H1 (cell line): Measurements from ENCODE around the gene LRTM2. TPM values are rescaled to one million over a fixed set of nuclear protein-coding genes. Genes with fewer than 3 reads are reported as not detected.

Experiments
- CTCF ChIA-PET: fragments of 300-600 bp; sonication (Branson Sonifier 250); formaldehyde crosslinking; loops from one replicate; lab custom pipeline; 2021; ENCODE audit not compliant: partially characterized antibody; lab: Charles Lee
- POLR2A ChIA-PET: fragments of 300-600 bp; sonication (Branson Sonifier 250); formaldehyde crosslinking; loops from one replicate; lab custom pipeline; 2021; ENCODE audit warnings: inconsistent platforms; ENCODE audit not compliant: partially characterized antibody; lab: Charles Lee
- DNase-seq, 2 experiments: peaks; one replicate each; pipeline versions ENCODE4 v3.0.0 to v3.0.0-alpha.2; 2010 to 2022; ENCODE audit warnings: low spot score in 2 of 2, low read depth in 1 of 2, mixed read lengths in 1 of 2
- FAIRE-seq: peaks from 2 replicates; lab custom pipeline; 2011; peaks lifted over from hg19 to GRCh38; lab: Jason Lieb, UNC
- H2AFZ ChIP-seq: 2 replicates; pipeline ENCODE4 v1.8.1; 2012; ENCODE audit warnings: low read length, inconsistent platforms
- H2AK5ac ChIP-seq: 2 replicates; pipeline ENCODE4 v1.6.1; 2013; ENCODE audit warnings: low read depth, low read length
- H2BK120ac ChIP-seq: replicated peaks from 2 replicates; pipeline ENCODE3; 2013; ENCODE audit warnings: low read depth, low read length, inconsistent platforms
- H2BK12ac ChIP-seq: 2 replicates; pipeline ENCODE4 v1.6.1; 2013; ENCODE audit warnings: low read depth, low read length
- H2BK15ac ChIP-seq: 2 replicates; pipeline ENCODE4 v1.6.1; 2013; ENCODE audit warnings: low read length
- H2BK20ac ChIP-seq: 2 replicates; pipeline ENCODE4 v1.6.1; 2013; ENCODE audit warnings: low read length
- H2BK5ac ChIP-seq: 2 replicates; pipeline ENCODE4 v1.6.1; 2013; ENCODE audit warnings: low read depth, low read length
- H3K14ac ChIP-seq: 2 replicates; pipeline ENCODE4 v1.6.1; 2013; ENCODE audit warnings: inconsistent platforms; ENCODE audit not compliant: insufficient read length
- H3K18ac ChIP-seq: 2 replicates; pipeline ENCODE4 v1.6.1; 2013; ENCODE audit warnings: low read length; ENCODE audit errors: extremely low read depth
- H3K23ac ChIP-seq: 2 replicates; pipeline ENCODE4 v1.6.1; 2013; ENCODE audit warnings: inconsistent platforms; ENCODE audit not compliant: insufficient read length
- H3K23me2 ChIP-seq: 2 replicates; pipeline ENCODE4 v1.6.1; 2013; ENCODE audit warnings: low read depth, low read length
- H3K27ac ChIP-seq: 2 replicates; pipeline ENCODE4 v1.6.1; 2011; ENCODE audit warnings: low read depth, low read length, inconsistent platforms
- H3K27me3 ChIP-seq, 4 experiments: replicated peaks in 1 of 4; 1 replicate in 1 of 4; 2 replicates in 3 of 4; pipeline versions ENCODE4 v1.6.1 to v1.8.1; 2011 to 2013; ENCODE audit warnings: low read length in 3 of 4, mild to moderate bottlenecking in 3 of 4, inconsistent platforms in 2 of 4, mixed read lengths in 2 of 4, moderate library complexity in 1 of 4; ENCODE audit not compliant: control insufficient read depth in 3 of 4, insufficient read depth in 3 of 4; ENCODE audit errors: extremely low read depth in 1 of 4
- H3K36me3 ChIP-seq, 4 experiments: 2 replicates each; pipeline versions ENCODE4 v1.6.1 to v1.8.1; 2011 to 2013; ENCODE audit warnings: mild to moderate bottlenecking in 4 of 4, low read length in 3 of 4, moderate library complexity in 2 of 4, control low read depth in 1 of 4, inconsistent platforms in 1 of 4; ENCODE audit not compliant: insufficient read depth in 4 of 4, control insufficient read depth in 2 of 4
- H3K4ac ChIP-seq: replicated peaks from 2 replicates; pipeline ENCODE3; 2013; ENCODE audit warnings: low read length, low read depth, mixed read lengths, inconsistent platforms; ENCODE audit not compliant: insufficient read length
- H3K4me1 ChIP-seq, 4 experiments: replicated peaks in 1 of 4; 1 replicate in 1 of 4; 2 replicates in 3 of 4; pipeline versions ENCODE4 v1.6.1 to v1.8.1; 2011 to 2013; ENCODE audit warnings: low read length in 3 of 4, inconsistent platforms in 2 of 4, mixed read lengths in 1 of 4; ENCODE audit not compliant: insufficient read depth in 4 of 4, control insufficient read depth in 3 of 4
- H3K4me2 ChIP-seq, 2 experiments: 2 replicates each; pipeline versions ENCODE4 v1.6.1 to v1.8.1; 2011 to 2013; ENCODE audit warnings: low read depth in 2 of 2, low read length in 2 of 2, control low read depth in 1 of 2, inconsistent platforms in 1 of 2, mild to moderate bottlenecking in 1 of 2; ENCODE audit not compliant: insufficient read depth in 1 of 2
- H3K4me3 ChIP-seq, 4 experiments: fragments of 200-600, 300-600 bp in 1 of 4; sonication (generic), shearing (Covaris generic), sonication (Bioruptor Twin) in 1 of 4; 2 replicates each; pipeline versions ENCODE4 v1.5.1 to v1.8.1; 2011 to 2016; ENCODE audit warnings: low read length in 4 of 4, low read depth in 3 of 4, control low read depth in 2 of 4, inconsistent platforms in 2 of 4, mild to moderate bottlenecking in 2 of 4, mixed read lengths in 1 of 4, moderate library complexity in 1 of 4; ENCODE audit not compliant: insufficient read depth in 2 of 4; ENCODE audit errors: extremely low read depth in 1 of 4
- H3K56ac ChIP-seq: replicated peaks from 2 replicates; pipeline ENCODE3; 2013; ENCODE audit warnings: low read depth, mild to moderate bottlenecking, mixed read lengths, low read length, inconsistent platforms; ENCODE audit not compliant: insufficient read length
- H3K79me1 ChIP-seq: 2 replicates; pipeline ENCODE4 v1.6.1; 2013; ENCODE audit warnings: low read depth, low read length, control low read depth
- H3K79me2 ChIP-seq, 2 experiments: 2 replicates each; pipeline versions ENCODE4 v1.6.1 to v1.8.1; 2012 to 2013; ENCODE audit warnings: low read length in 2 of 2, mild to moderate bottlenecking in 2 of 2, inconsistent platforms in 1 of 2; ENCODE audit not compliant: insufficient read depth in 2 of 2, control insufficient read depth in 1 of 2
- H3K9ac ChIP-seq, 4 experiments: replicated peaks in 1 of 4; 1 replicate in 1 of 4; 2 replicates in 3 of 4; pipeline versions ENCODE4 v1.6.1 to v1.8.1; 2011 to 2013; ENCODE audit warnings: low read depth in 3 of 4, low read length in 3 of 4, control low read depth in 2 of 4, mild to moderate bottlenecking in 2 of 4, moderate library complexity in 2 of 4, inconsistent platforms in 1 of 4; ENCODE audit errors: extremely low read depth in 1 of 4
- H3K9me3 ChIP-seq, 2 experiments: 2 replicates each; pipeline versions ENCODE4 v1.6.1 to v1.8.1; 2012 to 2013; ENCODE audit warnings: mild to moderate bottlenecking in 2 of 2, moderate library complexity in 2 of 2, control low read depth in 1 of 2, inconsistent platforms in 1 of 2, low read depth in 1 of 2, low read length in 1 of 2, mixed read lengths in 1 of 2; ENCODE audit not compliant: insufficient read depth in 2 of 2
- H4K20me1 ChIP-seq, 2 experiments: replicated peaks in 1 of 2; 2 replicates each; pipeline versions ENCODE3 to v1.8.1; 2011 to 2013; ENCODE audit warnings: inconsistent platforms in 2 of 2, low read length in 2 of 2, mild to moderate bottlenecking in 1 of 2; ENCODE audit not compliant: insufficient read depth in 2 of 2, control insufficient read depth in 1 of 2
- H4K5ac ChIP-seq: 2 replicates; pipeline ENCODE4 v1.6.1; 2013; ENCODE audit warnings: low read length, low read depth, mixed read lengths, inconsistent platforms; ENCODE audit not compliant: insufficient read length
- H4K8ac ChIP-seq: 2 replicates; pipeline ENCODE4 v1.8.0; 2013; ENCODE audit warnings: mild to moderate bottlenecking, moderate library complexity, low read length, inconsistent platforms; ENCODE audit not compliant: insufficient read depth; ENCODE audit errors: extremely low read depth
- H4K91ac ChIP-seq: replicated peaks from 2 replicates; pipeline ENCODE3; 2013; ENCODE audit warnings: low read length, mixed read lengths, inconsistent platforms; ENCODE audit not compliant: insufficient read length
- BACH1 ChIP-seq: IDR thresholded peaks from 2 replicates; pipeline ENCODE4 v1.6.1; 2012; ENCODE audit warnings: low read length, improper control_type of control experiment
- CHD1 ChIP-seq: IDR thresholded peaks from 2 replicates; pipeline ENCODE4 v1.6.1; 2012; ENCODE audit warnings: low read depth, low read length, improper control_type of control experiment
- FOSL1 ChIP-seq: IDR thresholded peaks from 2 replicates; pipeline ENCODE4 v1.6.1; 2011; ENCODE audit warnings: mild to moderate bottlenecking, low read depth, low read length, moderate library complexity; ENCODE audit not compliant: insufficient read depth
- RAD21 ChIP-seq, 2 experiments: IDR thresholded peaks in 1 of 2; conservative IDR thresholded peaks in 1 of 2; 2 replicates each; pipeline ENCODE4 v1.6.1; 2011; ENCODE audit warnings: low read depth in 2 of 2, low read length in 2 of 2, improper control_type of control experiment in 1 of 2, inconsistent platforms in 1 of 2, mild to moderate bottlenecking in 1 of 2, moderate library complexity in 1 of 2
- TAF1 ChIP-seq: IDR thresholded peaks from 2 replicates; pipeline ENCODE4 v1.6.1; 2011; ENCODE audit warnings: mild to moderate bottlenecking, low read depth, low read length
- TAF7 ChIP-seq: optimal IDR thresholded peaks from 2 replicates; pipeline ENCODE3; 2011; ENCODE audit warnings: low read depth, mild to moderate bottlenecking, inconsistent platforms, low read length, moderate library complexity, borderline replicate concordance
- TBP ChIP-seq: IDR thresholded peaks from 2 replicates; pipeline ENCODE4 v1.6.1; 2011; ENCODE audit warnings: low read depth, low read length, improper control_type of control experiment
- WGBS, 2 experiments: shearing (Covaris generic) in 1 of 2; methylation state at CpG; one replicate each; pipeline versions ENCODE4 v1.1.6 to v1.1.7; 2013 to 2015; ENCODE audit warnings: low lambda C conversion rate in 2 of 2, mixed read lengths in 2 of 2, inconsistent platforms in 1 of 2, low coverage in 1 of 2, missing lambda C conversion rate in 1 of 2; ENCODE audit not compliant: insufficient replicate concordance in 2 of 2, insufficient coverage in 1 of 2, insufficient read length in 1 of 2; ENCODE audit errors: extremely low coverage in 1 of 2, missing lambda C conversion rate in 1 of 2; 5-methylcytosine and 5-hydroxymethylcytosine counted together
- polyA plus RNA-seq, 7 experiments: library from polyadenylated mRNA; depleted of rRNA in 3 of 7; stranded (reverse) in 5 of 7; unstranded in 2 of 7; fragments of >200 nt in 5 of 7; fragments of 200-250 nt in 2 of 7; gene quantifications; 1 replicate in 5 of 7; 2 replicates in 1 of 7; 4 replicates in 1 of 7; pipeline versions ENCODE4 v1.2.1 to v1.2.3, GENCODE V29; 2011 to 2013; ENCODE audit warnings: missing spikeins in 2 of 7, mixed read lengths in 2 of 7
- total RNA-seq: library from RNA; stranded (reverse); fragmentation: NEBNext Ultra II Directional; extraction: Animal tissue kit (Norgen Biotek cat#: 25700); gene quantifications from 2 replicates; pipeline ENCODE4 v1.2.1, GENCODE V29; 2021
- TF ChIP-seq, protein P1 (sequence below), 3 experiments: IDR thresholded peaks; 1 replicate in 2 of 3; 2 replicates in 1 of 3; pipeline versions ENCODE4 v1.5.1 to v1.6.1; 2011; ENCODE audit warnings: low read length in 3 of 3, mild to moderate bottlenecking in 3 of 3, inconsistent platforms in 2 of 3, low read depth in 1 of 3, moderate library complexity in 1 of 3; ENCODE audit not compliant: insufficient read depth in 1 of 3; ENCODE audit errors: control extremely low read depth in 1 of 3

Gene LRTM2
- total and polyA plus RNA-seq, 2 of the 8 experiments (the other 6 are each of a cell fraction or from before 2014, with no cell fraction given), result 0.06 TPM; not detected in 1

DNA sequence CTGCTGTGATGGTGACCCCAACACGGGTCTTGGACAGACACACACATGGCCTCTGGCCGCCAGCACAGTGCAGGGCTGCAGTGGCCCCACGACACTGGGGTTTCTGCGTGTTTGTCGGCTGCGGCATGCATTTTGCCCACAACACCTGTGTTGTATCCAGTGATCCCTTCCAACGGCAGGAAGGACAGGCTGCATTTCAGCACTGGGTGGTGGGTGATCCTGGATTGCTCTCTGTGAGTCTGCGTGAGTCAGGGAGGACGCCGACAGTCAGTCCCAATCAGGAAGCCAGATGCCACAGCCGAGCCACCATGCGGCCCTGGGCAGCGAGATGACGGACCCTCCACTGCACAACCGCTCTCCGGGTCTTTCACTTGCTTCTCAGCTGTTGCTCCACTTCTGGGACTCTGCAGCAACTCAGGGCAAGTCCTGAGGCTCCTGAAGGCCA lies 20.6 kb downstream of the LRTM2 start:
- Histone ChIP-seq H3K9me3 (no peaks in the 10 kb centered on the region), H3K4me3 (no peak overlapping the region), H3K79me2 (no peaks in the 10 kb centered on the region), H3K27ac (no peak overlapping the region), H2BK12ac (0 out of 2 replicates have a peak overlapping the region, but pooled peaks have one; percentile 50), H3K36me3 (no peaks in the 10 kb centered on the region), H3K14ac (no peak overlapping the region), H3K79me1 (no peaks in the 10 kb centered on the region), H4K5ac (no peak overlapping the region), H2BK120ac (no peak overlapping the region), H2BK15ac (no peak overlapping the region), H3K56ac (no peak overlapping the region), H3K23me2 (no peaks in the 10 kb centered on the region), H3K23ac (no peak overlapping the region), H3K4ac (no peak overlapping the region), H4K8ac (0 out of 2 replicates have a peak overlapping the region, but pooled peaks have one; percentile 28), H4K20me1 (no peaks in the 10 kb centered on the region), H3K4me2 (no peak overlapping the region), H2BK5ac (0 out of 2 replicates have a peak overlapping the region, but pooled peaks have one; percentile 39), H2BK20ac (no peak overlapping the region), H2AFZ (no peak overlapping the region), H3K18ac (no peak overlapping the region), H4K91ac (peak overlapping the region; percentile 39), H3K4me1 (peaks cover 0 to 18% (median 9%) of the 10 kb centered on the region in 4 experiments; a peak in 5 of 7 replicates), H3K9ac (no peak overlapping the region), H3K27me3 (no peaks in the 10 kb centered on the region), H2AK5ac (no peak overlapping the region)
- ChIA-PET POLR2A (no interaction called here), CTCF (no interaction called here)
- 88% methylated on average over 11 of the region's 16 CpGs; no CpG with 5 or more reads in 1 of the 2 experiments for WGBS, 2 experiments
- FAIRE-seq, result no peak
- no peak for DNase-seq
- TF ChIP-seq FOSL1 (no peak), RAD21 (IDR thresholded peaks at IDR 0.05 in 1 of 2, conservative IDR thresholded peaks at IDR 0.05 in 1 of 2; ENCODE audit: low read depth in 2 of 2, low read length in 2 of 2) (no peak), BACH1 (no peak), TBP (no peak), CHD1 (no peak), TAF1 (no peak), TAF7 (no peak)
- TF ChIP-seq, protein P1, sequence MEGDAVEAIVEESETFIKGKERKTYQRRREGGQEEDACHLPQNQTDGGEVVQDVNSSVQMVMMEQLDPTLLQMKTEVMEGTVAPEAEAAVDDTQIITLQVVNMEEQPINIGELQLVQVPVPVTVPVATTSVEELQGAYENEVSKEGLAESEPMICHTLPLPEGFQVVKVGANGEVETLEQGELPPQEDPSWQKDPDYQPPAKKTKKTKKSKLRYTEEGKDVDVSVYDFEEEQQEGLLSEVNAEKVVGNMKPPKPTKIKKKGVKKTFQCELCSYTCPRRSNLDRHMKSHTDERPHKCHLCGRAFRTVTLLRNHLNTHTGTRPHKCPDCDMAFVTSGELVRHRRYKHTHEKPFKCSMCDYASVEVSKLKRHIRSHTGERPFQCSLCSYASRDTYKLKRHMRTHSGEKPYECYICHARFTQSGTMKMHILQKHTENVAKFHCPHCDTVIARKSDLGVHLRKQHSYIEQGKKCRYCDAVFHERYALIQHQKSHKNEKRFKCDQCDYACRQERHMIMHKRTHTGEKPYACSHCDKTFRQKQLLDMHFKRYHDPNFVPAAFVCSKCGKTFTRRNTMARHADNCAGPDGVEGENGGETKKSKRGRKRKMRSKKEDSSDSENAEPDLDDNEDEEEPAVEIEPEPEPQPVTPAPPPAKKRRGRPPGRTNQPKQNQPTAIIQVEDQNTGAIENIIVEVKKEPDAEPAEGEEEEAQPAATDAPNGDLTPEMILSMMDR (IDR thresholded peaks at IDR 0.05; ENCODE audit: control extremely low read depth in 1 of 3, insufficient read depth in 1 of 3, low read depth in 1 of 3, low read length in 3 of 3), result no peak
